HG02763 (cell line): ENCODE data around the gene PNLIPRP1.

Experiments
- ATAC-seq: cut with Tn5 transposase; IDR thresholded peaks from one replicate; pipeline ENCODE4 v1.9.1; 2021; ENCODE audit warnings: mild to moderate bottlenecking, moderate library complexity; ENCODE audit not compliant: unreplicated experiment

The PNLIPRP1 gene

GRCh38 chr10:116629340-116629739, 38.6 kb downstream of the PNLIPRP1 start:
- ATAC-seq, result no peak

GRCh38 chr10:116630020-116630419, 39.3 kb downstream of the PNLIPRP1 start:
- ATAC-seq, result no peak

- no peak for ATAC-seq
Measured at GRCh38 chr10:116631871-116632295, 41.1 kb downstream of the PNLIPRP1 start.

- no peak for ATAC-seq
Measured at GRCh38 chr10:116632596-116633215, 41.9 kb downstream of the PNLIPRP1 start.

- ATAC-seq, result no peak
Measured at GRCh38 chr10:116633216-116633600, 42.4 kb downstream of the PNLIPRP1 start.

GRCh38 chr10:116634126-116634975, 43.6 kb downstream of the PNLIPRP1 start:
- no peak for ATAC-seq

- ATAC-seq, result no peak
Measured at GRCh38 chr10:116636385-116636784, 45.6 kb downstream of the PNLIPRP1 start.

GRCh38 chr10:116636976-116637375, 46.2 kb downstream of the PNLIPRP1 start:
- ATAC-seq, result no peak

GRCh38 chr10:116637830-116638229, 47.1 kb downstream of the PNLIPRP1 start:
- no peak for ATAC-seq

GRCh38 chr10:116646502-116646901, 55.7 kb downstream of the PNLIPRP1 start:
- no peak for ATAC-seq

- ATAC-seq, result no peak
Measured at GRCh38 chr10:116648903-116649302, 58.1 kb downstream of the PNLIPRP1 start.

- no peak for ATAC-seq
Measured at GRCh38 chr10:116653885-116654284, 63.1 kb downstream of the PNLIPRP1 start.

GRCh38 chr10:116654816-116655215, 64.1 kb downstream of the PNLIPRP1 start:
- ATAC-seq, result no peak

GRCh38 chr10:116655568-116655967, 64.8 kb downstream of the PNLIPRP1 start:
- no peak for ATAC-seq

- no peak for ATAC-seq
Measured at GRCh38 chr10:116656044-116656443, 65.3 kb downstream of the PNLIPRP1 start.

- no peak for ATAC-seq
Measured at GRCh38 chr10:116657863-116658551, 67.2 kb downstream of the PNLIPRP1 start.
